Hematopoietic multipotent progenitor cell treated with erythropoietin and hydrocortisone succinate and interleukin-3 and kit ligand, for 17 days (in vitro differentiated cells): ENCODE data around the gene TRAIP.
"Not testable (repeated sequence)": the region's sequence is repeated elsewhere in the genome, so short reads cannot be mapped to it uniquely, and the experiment has no call there.

Experiments
- DNase-seq: peaks from one replicate; pipeline ENCODE4 v3.0.0-alpha.2; 2015; ENCODE audit warnings: low spot score

The TRAIP gene

GRCh38 chr3:49872801-49873281 lies 16.5 kb upstream of the TRAIP start:
- no peak for DNase-seq

GRCh38 chr3:49871531-49872153 lies 15.3 kb upstream of the TRAIP start:
- no peak for DNase-seq

GRCh38 chr3:49869525-49870126 lies 13.3 kb upstream of the TRAIP start, which contains the start of gene CAMKV:
CAMKV (minus strand) TSS chr3:49869906; CDS start chr3:49862388, 7,518 bp downstream.
- no peak for DNase-seq

GRCh38 chr3:49868862-49869466 lies 12.6 kb upstream of the TRAIP start:
- no peak for DNase-seq

GRCh38 chr3:49867871-49868321 lies 11.5 kb upstream of the TRAIP start:
- DNase-seq = no peak

- no peak for DNase-seq
Observed at GRCh38 chr3:49867400-49867799, 11.0 kb upstream of the TRAIP start.

- no peak for DNase-seq
Observed at GRCh38 chr3:49865198-49865784, 8.9 kb upstream of the TRAIP start.

- no peak for DNase-seq
Observed at GRCh38 chr3:49864505-49864904, 8.1 kb upstream of the TRAIP start.

GRCh38 chr3:49859576-49860305 lies 3.4 kb upstream of the TRAIP start:
- no peak for DNase-seq

- no peak for DNase-seq
Observed at GRCh38 chr3:49855662-49856061, 702 bp downstream of the TRAIP start.

GRCh38 chr3:49845694-49846093 lies 10.7 kb downstream of the TRAIP start:
- no peak for DNase-seq

GRCh38 chr3:49844464-49845183 lies 11.7 kb downstream of the TRAIP start:
- DNase-seq = no peak

- no peak for DNase-seq
Observed at GRCh38 chr3:49842843-49843517, 13.4 kb downstream of the TRAIP start.

GRCh38 chr3:49841806-49842205 lies 14.6 kb downstream of the TRAIP start:
- DNase-seq = no peak

- no peak for DNase-seq
Observed at GRCh38 chr3:49841126-49841696, 15.2 kb downstream of the TRAIP start.

GRCh38 chr3:49840388-49840787 lies 16.0 kb downstream of the TRAIP start:
- DNase-seq = no peak

GRCh38 chr3:49839193-49839809 lies 17.1 kb downstream of the TRAIP start:
- DNase-seq = peak; percentile 89

GRCh38 chr3:49831341-49831740 lies 25.0 kb downstream of the TRAIP start:
- DNase-seq = no peak

- no peak for DNase-seq
Observed at GRCh38 chr3:49826016-49826415, 30.3 kb downstream of the TRAIP start.

- DNase-seq = not testable (repeated sequence)
Observed at GRCh38 chr3:49823131-49823530, 33.2 kb downstream of the TRAIP start.
